Stomach smooth muscle (tissue), 2 donors: ENCODE data around the gene ARHGEF28.

Source experiments
- H3K27ac ChIP-seq: one replicate; pipeline ENCODE4 v1.7.0; 2013; ENCODE audit warnings: mild to moderate bottlenecking, low read length, inconsistent platforms
- H3K27me3 ChIP-seq, 2 donors: one replicate each; pipeline ENCODE4 v1.7.0; 2013; ENCODE audit warnings: low read length in 2 of 2; ENCODE audit not compliant: insufficient read depth in 2 of 2, control insufficient read depth in 1 of 2
- H3K36me3 ChIP-seq, 2 donors: one replicate each; pipeline ENCODE4 v1.7.0; 2013; ENCODE audit warnings: low read length in 2 of 2; ENCODE audit not compliant: control insufficient read depth in 2 of 2, insufficient read depth in 2 of 2
- H3K4me1 ChIP-seq: one replicate; pipeline ENCODE4 v1.7.0; 2013; ENCODE audit warnings: low read length; ENCODE audit not compliant: control insufficient read depth, insufficient read depth
- H3K4me3 ChIP-seq, 2 donors: one replicate each; pipeline ENCODE4 v1.7.0; 2013; ENCODE audit warnings: low read length in 2 of 2
- H3K9ac ChIP-seq, 2 donors: one replicate each; pipeline ENCODE4 v1.7.0; 2013; ENCODE audit warnings: low read length in 2 of 2, mild to moderate bottlenecking in 1 of 2
- H3K9me3 ChIP-seq, 2 donors: one replicate each; pipeline ENCODE4 v1.7.0; 2013; ENCODE audit warnings: low read length in 2 of 2; ENCODE audit not compliant: control insufficient read depth in 2 of 2
- donor health status: healthy.
- donor health status: Pancreatic carcinoma.

ARHGEF28 gene

DNA sequence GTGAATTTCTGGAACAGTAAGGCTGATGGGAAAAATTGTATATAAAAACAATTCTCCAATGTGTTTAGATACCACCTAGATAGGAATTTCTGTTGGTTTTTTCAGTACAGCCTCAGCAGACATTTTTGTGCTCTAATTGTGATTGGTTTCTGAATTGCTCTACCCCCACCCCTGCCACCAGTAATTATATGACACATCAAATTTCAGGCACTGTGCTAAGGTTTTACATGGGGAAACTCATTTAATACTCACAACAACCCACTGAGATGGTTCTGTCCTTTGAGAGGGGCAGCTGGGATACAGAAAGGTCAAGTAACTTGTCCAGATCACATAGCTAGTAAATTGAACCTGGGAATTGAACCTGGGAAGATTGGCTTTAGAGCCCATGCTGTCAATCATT lies 288.0 kb downstream of the ARHGEF28 start:
- no peak overlapping the region for H3K4me3 ChIP-seq
- H3K27ac ChIP-seq = no peak overlapping the region
- no peaks in the 10 kb centered on the region for H3K36me3 ChIP-seq
- peaks cover 3% of the 10 kb centered on the region for H3K4me1 ChIP-seq
- no peaks in the 10 kb centered on the region for H3K27me3 ChIP-seq
- no peaks in the 10 kb centered on the region for H3K9me3 ChIP-seq
- H3K9ac ChIP-seq = no peak overlapping the region

DNA sequence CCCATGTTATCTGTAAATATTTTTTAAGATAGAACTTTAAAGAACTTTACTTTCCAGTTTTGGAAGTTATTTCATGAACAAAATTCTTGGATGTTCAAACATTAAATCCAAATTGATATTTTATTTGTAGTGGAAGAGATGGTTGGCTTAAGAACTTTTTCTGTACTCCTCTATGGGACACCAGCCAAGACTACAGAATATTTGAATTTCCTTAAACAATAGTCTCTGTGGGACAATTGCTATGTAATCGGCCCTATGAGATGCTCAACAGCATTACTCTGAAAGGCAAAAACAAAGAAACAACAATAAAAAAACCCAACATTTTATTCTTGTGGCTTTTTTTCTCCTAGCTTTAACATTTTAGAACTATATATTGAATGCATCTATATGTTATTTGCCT lies 289.3 kb downstream of the ARHGEF28 start:
- Histone ChIP-seq H3K4me1 (peaks cover 3% of the 10 kb centered on the region), H3K27me3 (no peaks in the 10 kb centered on the region), H3K36me3 (no peaks in the 10 kb centered on the region), H3K4me3 (no peak overlapping the region), H3K27ac (no peak overlapping the region), H3K9me3 (no peaks in the 10 kb centered on the region), H3K9ac (no peak overlapping the region)

DNA sequence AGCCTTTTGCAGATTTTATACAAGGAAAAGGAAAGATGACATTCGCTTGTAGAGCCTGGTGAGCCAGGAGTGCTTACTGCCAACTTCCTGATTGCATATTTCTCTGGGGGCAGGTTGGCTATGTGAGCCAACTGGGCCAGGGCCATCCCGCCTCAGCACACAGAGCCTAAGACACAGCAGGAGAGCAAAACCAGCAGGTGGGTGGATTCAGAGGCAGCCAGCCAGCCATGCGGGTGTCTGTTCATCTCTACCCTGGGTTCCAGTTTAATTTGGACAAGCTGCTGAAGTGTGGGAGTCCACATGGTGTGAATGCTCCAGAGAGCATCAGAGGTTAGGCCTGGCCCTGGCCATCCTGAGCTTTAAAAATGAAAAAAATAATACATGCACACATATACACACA lies 291.4 kb downstream of the ARHGEF28 start:
- Histone ChIP-seq H3K27ac (no peak overlapping the region), H3K4me1 (peaks cover 3% of the 10 kb centered on the region), H3K9ac (no peak overlapping the region), H3K4me3 (no peak overlapping the region), H3K9me3 (no peaks in the 10 kb centered on the region), H3K27me3 (no peaks in the 10 kb centered on the region), H3K36me3 (no peaks in the 10 kb centered on the region)

DNA sequence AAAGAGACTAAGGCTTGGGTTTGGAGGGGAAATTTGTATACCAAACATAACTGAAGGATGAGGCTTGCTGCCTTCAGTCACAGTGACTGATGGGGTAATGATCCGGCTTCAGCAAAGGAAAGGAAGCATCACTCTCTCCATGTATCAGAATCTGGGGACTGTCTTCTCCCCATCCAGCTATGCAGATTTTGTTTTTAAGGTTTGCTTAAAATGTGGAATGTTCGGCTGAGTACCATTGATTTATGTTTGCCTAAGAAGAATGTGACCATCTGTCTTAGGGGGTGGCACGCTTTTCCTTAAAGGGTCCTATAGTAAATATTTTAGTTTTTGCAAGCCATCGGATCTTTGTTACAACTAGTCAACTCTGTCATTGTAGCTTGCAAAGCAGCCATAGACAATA lies 291.9 kb downstream of the ARHGEF28 start:
- Histone ChIP-seq H3K36me3 (no peaks in the 10 kb centered on the region), H3K9ac (no peak overlapping the region), H3K27me3 (no peaks in the 10 kb centered on the region), H3K9me3 (no peaks in the 10 kb centered on the region), H3K4me3 (no peak overlapping the region), H3K27ac (no peak overlapping the region), H3K4me1 (peaks cover 3% of the 10 kb centered on the region)

DNA sequence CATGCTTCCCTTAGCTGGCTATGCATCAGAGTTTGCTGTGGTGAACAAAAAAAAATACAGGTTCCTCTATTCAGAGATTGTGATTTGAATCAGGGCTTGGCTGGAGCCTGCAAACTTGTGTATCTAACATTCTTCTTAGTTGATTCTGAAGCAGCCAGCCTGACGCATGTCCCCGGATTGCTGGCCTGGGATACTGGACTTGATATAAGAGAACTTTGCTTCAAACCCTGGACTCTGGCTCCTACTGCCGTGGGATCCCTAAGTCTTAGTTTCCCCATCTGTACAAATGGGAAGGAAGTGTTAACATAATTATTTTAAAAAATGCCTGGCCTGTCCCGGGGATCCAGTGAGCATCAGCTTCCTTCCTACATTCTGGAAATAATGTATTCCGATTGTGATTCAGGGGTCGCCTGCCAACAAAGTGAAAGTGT lies 292.8 kb downstream of the ARHGEF28 start:
- no peaks in the 10 kb centered on the region for H3K9me3 ChIP-seq
- no peak overlapping the region for H3K27ac ChIP-seq
- H3K27me3 ChIP-seq = no peaks in the 10 kb centered on the region
- H3K36me3 ChIP-seq = no peaks in the 10 kb centered on the region
- H3K4me3 ChIP-seq = no peak overlapping the region
- H3K9ac ChIP-seq = no peak overlapping the region
- H3K4me1 ChIP-seq = peaks cover 3% of the 10 kb centered on the region

DNA sequence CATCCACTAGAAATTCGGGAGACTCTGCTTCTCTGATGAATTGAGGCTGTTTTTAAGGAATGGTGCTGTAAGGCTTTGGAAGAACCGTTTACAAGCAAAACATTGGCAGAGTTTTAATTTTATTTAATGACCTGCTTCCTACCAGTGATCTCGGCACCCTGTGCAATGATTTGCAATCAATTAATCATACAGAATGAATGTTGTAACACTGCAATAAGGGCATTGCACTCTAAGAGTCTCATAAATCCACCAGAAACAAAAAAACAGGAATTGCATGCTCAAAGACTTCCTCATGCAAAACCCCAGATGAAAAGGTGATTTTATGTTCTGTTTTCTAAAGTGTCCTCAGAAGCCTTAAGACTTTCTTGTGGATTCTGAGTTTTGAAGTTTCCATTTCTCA lies 295.7 kb downstream of the ARHGEF28 start:
- H3K27ac ChIP-seq = no peak overlapping the region
- H3K4me3 ChIP-seq = no peak overlapping the region
- H3K27me3 ChIP-seq = no peaks in the 10 kb centered on the region
- H3K9me3 ChIP-seq = no peaks in the 10 kb centered on the region
- no peak overlapping the region for H3K9ac ChIP-seq
- H3K36me3 ChIP-seq = no peaks in the 10 kb centered on the region
- peaks cover 3% of the 10 kb centered on the region for H3K4me1 ChIP-seq

DNA sequence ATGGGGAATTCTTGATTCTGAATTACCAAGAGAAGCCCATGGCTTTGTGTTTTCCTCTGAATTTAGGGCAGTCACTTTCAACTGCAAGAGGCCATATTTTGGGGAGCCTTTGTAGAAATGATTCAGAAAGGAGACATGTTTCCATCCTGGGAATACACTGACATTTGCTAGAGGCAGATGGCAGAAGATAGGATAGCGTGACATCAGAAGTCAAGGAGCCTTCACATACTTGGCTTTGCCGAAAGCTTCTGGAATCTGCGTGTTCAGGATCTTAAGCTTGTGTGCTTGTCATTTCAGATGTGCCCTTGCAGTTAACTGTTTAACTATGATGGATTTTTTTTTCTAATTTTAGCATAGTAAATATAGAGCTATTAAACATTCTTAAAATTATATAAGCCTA lies 296.2 kb downstream of the ARHGEF28 start:
- Histone ChIP-seq H3K9me3 (no peaks in the 10 kb centered on the region), H3K9ac (no peak overlapping the region), H3K4me1 (peaks cover 2% of the 10 kb centered on the region), H3K27ac (no peak overlapping the region), H3K36me3 (no peaks in the 10 kb centered on the region), H3K27me3 (no peaks in the 10 kb centered on the region), H3K4me3 (no peak overlapping the region)

DNA sequence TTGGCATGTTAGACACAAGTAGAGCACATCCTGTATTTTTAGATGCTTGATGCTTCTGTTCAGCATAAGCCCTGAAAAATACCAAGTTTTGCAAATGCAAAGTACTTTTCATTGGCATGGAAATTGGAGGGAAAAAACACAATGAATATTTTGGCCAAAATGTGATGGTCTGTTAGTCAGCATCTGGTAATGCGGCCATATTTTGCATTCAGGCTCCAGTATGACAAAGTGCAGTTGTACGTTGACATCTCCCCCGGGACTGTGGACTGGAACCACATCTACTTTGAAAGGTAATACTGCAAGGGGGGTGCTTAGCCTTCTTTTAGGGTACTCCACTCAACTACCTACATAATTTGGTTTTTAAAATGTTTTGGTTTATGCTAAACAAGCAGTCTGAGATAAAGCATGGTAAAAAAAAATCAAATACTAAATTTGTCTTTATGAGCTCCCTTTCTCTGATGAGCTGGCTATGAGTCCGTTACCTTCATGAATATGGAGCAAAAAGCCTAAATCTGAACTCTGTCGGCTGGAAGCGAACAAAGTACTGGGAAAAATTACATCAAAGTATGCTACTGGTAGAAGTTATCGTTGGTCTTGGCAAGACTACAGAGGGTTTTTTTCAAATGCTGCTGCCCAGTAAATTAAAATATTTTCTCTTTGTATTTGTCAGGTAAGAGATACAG lies 297.0 kb downstream of the ARHGEF28 start:
- H3K4me3 ChIP-seq = no peak overlapping the region
- H3K9ac ChIP-seq = no peak overlapping the region
- no peaks in the 10 kb centered on the region for H3K4me1 ChIP-seq
- no peaks in the 10 kb centered on the region for H3K27me3 ChIP-seq
- H3K9me3 ChIP-seq = no peaks in the 10 kb centered on the region
- H3K27ac ChIP-seq = no peak overlapping the region
- no peaks in the 10 kb centered on the region for H3K36me3 ChIP-seq

DNA sequence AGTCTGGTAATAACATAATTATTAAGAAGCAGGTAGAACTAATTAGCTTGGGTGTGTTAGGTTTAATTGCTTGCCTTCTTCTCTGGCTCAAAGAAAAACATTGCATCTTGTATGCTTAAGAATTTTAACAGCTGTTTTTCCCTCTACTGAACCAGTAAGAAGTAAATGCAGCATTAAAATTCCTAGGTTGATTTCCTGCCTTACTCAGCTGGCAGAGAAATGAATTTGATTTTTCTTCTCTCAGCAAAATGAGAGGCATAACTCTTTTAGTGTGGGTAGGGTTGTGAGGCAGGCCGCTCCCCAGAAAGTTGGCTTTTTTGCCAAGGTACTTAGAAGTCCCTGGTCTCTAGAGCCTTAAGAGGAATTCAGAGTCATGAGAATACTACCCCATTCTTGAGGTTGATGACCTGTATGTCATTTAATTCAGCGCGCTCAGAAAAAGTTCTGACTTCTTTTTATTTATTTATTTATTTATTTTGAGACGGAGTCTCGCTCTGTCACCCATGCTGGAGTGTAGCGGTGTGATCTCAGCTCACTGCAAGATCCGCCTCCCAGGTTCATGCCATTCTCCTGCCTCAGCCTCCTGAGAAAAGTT lies 302.6 kb downstream of the ARHGEF28 start:
- no peaks in the 10 kb centered on the region for H3K27me3 ChIP-seq
- H3K4me3 ChIP-seq = no peak overlapping the region
- H3K36me3 ChIP-seq = no peaks in the 10 kb centered on the region
- H3K9me3 ChIP-seq = no peaks in the 10 kb centered on the region
- no peak overlapping the region for H3K27ac ChIP-seq
- no peak overlapping the region for H3K9ac ChIP-seq
- H3K4me1 ChIP-seq = no peaks in the 10 kb centered on the region

DNA sequence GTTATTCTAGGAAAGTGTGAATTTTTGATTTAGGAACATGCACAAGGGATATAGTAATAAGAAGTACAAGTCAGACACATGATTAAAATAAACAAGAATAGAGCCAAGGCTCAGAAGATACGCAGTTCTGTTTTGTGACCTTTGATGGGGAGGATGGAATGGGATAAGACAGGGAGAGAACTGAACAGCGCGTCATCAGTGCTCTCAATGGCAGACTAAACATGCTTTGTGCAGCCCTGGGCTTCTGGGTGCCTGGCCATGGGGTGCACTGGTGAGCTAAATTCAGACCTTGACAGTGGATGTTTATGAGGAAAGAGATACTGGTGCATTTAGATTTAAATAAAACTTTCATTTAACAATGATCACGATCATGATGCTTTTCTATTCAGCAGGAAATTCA lies 309.7 kb downstream of the ARHGEF28 start:
- H3K4me3 ChIP-seq = no peak overlapping the region
- no peak overlapping the region for H3K9ac ChIP-seq
- H3K27me3 ChIP-seq = no peaks in the 10 kb centered on the region
- no peaks in the 10 kb centered on the region for H3K36me3 ChIP-seq
- H3K27ac ChIP-seq = no peak overlapping the region
- H3K4me1 ChIP-seq = no peaks in the 10 kb centered on the region
- no peaks in the 10 kb centered on the region for H3K9me3 ChIP-seq

DNA sequence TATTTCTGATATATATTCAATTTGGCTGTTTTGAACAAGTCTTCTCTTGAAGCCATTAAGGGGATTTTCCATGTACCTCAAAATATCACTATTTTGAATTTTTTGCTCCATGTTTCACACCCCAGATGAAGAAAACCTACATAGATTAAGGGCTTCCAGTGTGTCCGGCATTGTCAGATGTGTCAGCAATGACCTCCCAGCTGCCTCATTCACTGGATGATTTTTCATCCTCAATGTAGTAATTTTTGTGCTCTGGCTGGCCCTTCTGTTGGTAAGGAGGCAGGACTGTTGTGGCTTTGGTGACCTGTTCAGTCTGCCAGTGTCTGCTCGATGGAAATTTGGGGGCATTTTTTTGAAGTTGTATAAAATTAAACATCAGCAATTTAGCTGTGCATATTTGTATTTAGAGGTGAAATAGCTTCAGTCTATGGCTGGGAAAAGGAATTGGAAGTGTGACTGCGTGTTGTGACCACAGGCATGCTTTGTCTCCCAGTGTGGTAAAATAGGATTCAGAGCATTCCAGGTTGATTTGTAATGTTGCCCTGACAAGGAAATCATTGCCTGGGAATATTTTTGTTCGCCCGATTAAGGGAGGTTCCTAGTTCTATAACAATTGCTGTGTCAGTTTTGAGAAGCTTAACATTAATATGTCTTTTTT lies 312.4 kb downstream of the ARHGEF28 start:
- H3K9me3 ChIP-seq = peaks cover 0 to 5% of the 10 kb centered on the region in 2 donors
- no peak overlapping the region for H3K4me3 ChIP-seq
- H3K27ac ChIP-seq = no peak overlapping the region
- no peaks in the 10 kb centered on the region for H3K36me3 ChIP-seq
- no peaks in the 10 kb centered on the region for H3K27me3 ChIP-seq
- no peaks in the 10 kb centered on the region for H3K4me1 ChIP-seq
- H3K9ac ChIP-seq = no peak overlapping the region
